Kidney tubule cell (primary cell): ENCODE results near the gene NINJ2.

Source experiments
- DNase-seq: peaks from one replicate; pipeline ENCODE4 v3.0.0-alpha.2; 2018; ENCODE audit warnings: low spot score

NINJ2 gene

DNA sequence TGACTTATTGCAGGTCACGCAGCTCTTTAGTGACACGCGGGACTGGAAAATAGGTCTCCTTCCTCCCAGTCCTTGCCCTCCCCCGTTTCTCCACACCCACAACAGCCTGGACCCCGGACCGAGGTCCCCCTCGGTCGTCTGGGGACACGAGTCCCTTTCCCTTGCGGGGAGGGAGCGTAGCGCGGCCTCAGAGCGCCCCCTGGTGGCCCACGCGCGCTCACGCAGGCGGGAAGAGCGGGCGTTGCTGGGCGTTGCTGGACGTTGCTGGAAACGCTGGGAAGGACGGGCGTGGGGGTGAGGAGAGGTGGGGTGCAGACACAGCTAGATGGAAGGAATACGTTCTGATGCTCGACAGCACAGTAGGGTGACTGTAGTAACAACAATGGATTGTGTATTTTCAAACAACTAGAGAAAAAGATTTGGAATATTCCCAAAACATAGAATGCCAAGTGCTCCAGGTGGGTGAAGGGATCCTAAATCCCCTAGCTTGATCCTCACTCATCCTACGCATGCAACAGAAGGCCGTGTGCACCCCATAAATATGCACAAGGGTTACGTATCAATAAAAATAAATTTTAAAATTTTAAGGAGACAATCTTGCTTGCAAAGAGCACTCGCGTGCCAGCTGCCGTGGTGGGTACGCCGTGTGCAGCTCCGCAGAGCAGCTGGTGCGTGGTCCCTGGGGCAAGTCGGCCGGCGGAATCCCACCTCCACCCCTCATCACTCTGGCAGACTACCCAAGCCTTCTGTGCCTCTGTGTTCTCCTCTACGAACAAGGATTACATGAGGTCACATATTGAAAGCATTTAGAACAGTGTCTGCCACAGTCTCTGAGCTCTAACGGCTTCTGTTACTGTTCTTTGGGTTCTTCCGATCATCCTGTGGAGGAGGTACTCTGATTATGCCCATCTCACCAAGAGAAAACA lies 116.1 kb downstream of the NINJ2 start:
- DNase-seq: peak; percentile 57

GRCh38 chr12:546265-546919 lies 116.9 kb downstream of the NINJ2 start:
- DNase-seq: no peak

GRCh38 chr12:545835-546234 lies 117.4 kb downstream of the NINJ2 start:
- DNase-seq: no peak

DNA sequence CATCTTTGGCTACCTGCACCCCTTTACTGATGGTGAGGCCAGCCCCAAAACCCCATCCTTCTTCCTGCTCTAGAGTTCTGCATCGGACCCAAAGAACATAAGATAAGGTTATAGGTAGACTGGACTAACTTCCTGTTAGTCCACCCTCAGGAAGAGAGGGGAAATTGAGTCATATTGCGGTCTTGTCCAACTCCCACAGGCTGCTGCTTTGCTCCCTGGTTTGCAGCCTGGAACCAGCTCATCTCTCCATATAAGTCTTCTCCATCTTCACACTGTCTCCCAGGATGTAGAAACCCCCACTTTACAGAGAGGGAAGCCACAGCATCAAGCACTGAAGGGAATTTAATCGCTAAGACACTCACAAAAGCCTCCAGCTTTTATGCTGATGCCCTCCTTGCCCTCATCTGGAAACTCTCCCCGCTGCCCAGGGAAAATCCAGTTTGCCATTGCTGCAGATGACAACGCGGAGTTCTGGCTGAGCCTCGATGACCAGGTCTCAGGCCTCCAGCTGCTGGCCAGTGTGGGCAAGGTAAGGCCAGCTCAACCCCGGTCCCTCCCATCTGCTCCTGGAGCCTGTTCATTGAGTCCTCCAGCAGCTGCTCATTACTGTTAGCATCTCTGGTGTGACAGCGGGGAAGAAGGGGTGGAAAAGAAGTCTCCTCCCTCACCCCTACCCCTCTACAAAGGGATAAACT lies 118.2 kb downstream of the NINJ2 start:
- DNase-seq: no peak

DNA sequence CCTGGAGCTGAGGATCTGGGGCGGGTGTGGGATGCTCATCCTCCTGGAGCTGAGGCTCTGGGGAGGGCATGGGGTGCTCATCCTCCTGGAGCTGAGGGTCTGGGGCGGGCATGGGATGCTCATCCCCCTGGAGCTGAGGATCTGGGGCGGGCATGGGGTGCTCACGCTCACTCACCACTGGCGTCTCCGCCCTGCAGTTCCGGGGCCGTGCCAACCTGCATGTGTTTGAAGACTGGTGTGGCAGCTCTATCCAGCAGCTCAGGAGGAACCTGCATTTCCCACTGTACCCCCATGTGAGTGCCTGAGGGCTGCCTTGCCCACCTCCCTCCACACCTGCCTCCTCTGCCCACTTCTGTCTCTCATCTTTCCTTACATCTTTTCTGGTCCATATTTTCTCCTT lies 119.1 kb downstream of the NINJ2 start:
- no peak for DNase-seq

DNA sequence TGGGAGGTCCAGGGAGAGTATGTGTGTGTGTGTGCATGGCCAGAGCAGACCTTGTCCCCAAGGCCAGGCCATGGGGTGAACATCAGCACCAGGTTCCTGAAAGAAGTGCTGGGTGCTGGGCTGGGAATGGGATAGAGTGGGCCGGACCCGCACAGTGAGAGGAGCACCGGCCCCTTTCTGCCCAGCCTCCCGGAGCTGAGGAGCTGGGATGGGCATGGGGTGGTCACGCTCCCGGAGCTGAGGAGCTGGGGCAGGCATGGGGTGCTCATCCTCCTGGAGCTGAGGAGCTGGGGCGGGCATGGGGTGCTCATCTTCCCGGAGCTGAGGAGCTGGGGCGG lies 120.2 kb downstream of the NINJ2 start:
- DNase-seq: no peak

GRCh38 chr12:542395-543113 lies 120.7 kb downstream of the NINJ2 start:
- DNase-seq: no peak

GRCh38 chr12:541676-542324 lies 121.4 kb downstream of the NINJ2 start:
- peak; percentile 22 for DNase-seq

DNA sequence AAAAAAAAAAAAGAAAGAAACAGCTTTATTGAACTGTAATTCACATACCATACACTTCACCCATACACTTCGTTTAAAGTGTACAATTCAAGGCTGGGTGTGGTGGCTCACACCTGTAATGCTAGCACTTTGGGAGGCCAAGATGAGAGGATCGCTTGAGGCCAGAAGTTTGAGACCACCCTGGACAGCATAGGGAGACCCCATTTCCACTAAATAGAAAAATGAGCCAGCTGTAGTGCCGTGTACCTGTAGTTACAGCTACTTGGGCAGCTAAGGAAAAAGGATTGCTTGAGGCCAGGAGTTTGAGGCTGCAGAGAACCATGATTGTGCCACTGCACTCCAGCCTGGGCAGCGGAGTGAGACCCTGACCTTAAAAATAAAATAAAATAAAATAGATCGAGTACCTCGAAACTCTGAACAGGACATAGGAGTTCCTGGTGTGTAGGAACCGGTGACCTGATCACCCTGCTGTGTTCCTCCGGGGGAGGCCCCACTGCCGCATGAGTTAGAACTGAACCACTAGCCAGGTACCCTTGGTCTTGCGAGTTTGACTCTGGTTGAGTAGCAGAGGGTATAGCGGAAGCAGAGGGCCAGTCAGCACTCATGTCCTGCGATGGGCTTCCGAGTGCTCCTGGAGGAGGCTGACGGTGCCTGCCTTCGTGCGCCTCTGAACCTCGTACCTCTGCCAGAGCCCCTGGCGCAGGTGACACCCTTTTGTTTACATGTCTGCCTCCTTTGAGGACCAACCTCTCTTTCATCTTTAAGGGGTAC lies 123.5 kb downstream of the NINJ2 start:
- no peak for DNase-seq

GRCh38 chr12:538731-539539 lies 124.3 kb downstream of the NINJ2 start:
- DNase-seq: peak; percentile 89

- peak; percentile 64 for DNase-seq
These were observed 125.5 kb downstream of the NINJ2 start for GRCh38 chr12:537772-538171.

DNA sequence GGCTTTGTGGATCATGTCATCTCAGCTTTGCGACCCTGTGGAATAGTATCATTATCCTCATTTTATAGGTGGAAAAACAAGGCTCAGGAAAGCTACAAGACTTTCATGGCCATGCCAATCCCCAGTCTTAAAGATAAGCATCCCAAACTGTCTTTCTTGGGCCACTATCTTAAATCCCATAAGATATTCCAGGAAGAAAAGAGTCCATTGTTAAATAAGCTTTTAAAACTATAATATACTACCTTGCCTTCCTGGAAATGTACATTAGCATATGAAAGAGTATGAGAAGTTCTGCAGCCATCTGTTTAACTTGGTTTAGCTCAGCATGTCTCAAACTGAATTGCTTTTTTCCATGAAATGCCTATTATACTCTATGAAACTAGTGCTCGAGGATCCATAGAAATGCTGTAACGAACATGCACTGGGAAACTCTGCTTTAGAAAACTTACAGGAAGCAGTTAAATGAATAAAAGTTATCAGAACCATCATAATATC lies 126.4 kb downstream of the NINJ2 start:
- DNase-seq: no peak

- no peak for DNase-seq
These were observed 127.8 kb downstream of the NINJ2 start for GRCh38 chr12:535396-535795.

- no peak for DNase-seq
These were observed 129.0 kb downstream of the NINJ2 start for GRCh38 chr12:534216-534615.

DNA sequence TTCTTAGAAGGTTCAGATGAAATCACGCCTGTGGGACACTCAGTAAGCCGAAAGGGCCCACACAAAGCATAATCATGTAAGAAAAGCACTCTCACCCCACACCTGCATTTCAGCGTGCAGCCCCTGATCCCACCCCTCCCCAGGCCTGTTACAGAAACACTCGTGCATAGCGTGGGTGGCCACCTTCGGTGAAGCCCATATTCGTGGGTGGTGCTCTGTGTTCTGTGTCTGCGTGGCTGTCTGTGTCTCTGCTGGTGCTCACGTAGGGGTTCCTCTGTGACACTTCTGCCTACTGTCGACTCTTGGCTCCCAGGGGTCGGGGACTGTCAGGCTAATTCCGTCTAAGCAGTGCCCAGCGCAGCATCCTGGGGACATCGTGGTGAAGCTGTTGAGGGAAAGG lies 129.5 kb downstream of the NINJ2 start:
- DNase-seq: no peak

DNA sequence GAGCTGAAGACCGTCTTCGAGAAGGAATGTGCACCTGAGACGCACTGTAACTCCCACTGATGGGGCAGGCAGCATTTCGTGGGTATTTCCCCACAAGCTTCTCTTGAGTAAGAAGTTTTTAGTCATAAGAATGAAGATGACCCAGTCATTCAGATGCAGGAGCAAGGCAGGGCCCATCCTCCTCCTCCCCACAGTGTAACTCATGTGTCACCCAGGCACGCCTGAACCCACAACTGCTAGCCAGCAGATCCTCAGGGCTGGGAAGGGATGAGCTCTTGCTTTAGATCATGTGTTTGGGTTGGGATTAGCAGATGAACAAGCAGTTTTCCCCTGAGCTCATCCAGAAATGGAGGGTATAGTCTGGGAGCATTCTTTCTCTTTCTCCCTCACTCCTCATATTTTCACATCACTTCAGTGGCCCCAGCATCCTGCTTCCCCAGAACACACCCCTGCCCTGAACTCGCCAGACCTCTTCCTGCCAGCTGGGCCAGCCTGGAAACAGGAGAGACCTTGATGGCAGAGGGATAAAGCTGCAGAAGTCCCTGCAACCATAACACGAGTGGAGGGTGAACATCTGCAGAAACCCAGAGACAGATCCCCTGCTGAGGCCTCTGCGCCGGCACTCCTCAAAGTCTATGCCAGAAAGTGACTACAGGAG lies 130.2 kb downstream of the NINJ2 start:
- DNase-seq: peak; percentile 76

GRCh38 chr12:531951-532585 lies 131.2 kb downstream of the NINJ2 start:
- DNase-seq: peak; percentile 48

- DNase-seq: no peak
These were observed 132.4 kb downstream of the NINJ2 start for GRCh38 chr12:530821-531220.

GRCh38 chr12:530308-530707 lies 132.9 kb downstream of the NINJ2 start:
- peak; percentile 77 for DNase-seq
